Adrenal gland (tissue), 12 donors: Measurements from ENCODE around the gene TMEM184C. TPM values are rescaled to one million over a fixed set of nuclear protein-coding genes. Genes with fewer than 3 reads are reported as not detected.
A peak's percentile ranks its signal among the peaks of the same experiment; 100 is the strongest.

Source experiments
- DNase-seq, 7 donors: peaks; one replicate each; pipeline ENCODE4 v3.0.0-alpha.2; 2019 to 2020
- H3K27ac ChIP-seq, 5 donors: fragments of 200-600 bp; sonication (generic) in 4 of 5; 1 replicate in 3 of 5; 2 replicates in 2 of 5; pipeline versions ENCODE4 v1.5.1 to v1.8.0; 2016 to 2020; ENCODE audit warnings: mild to moderate bottlenecking in 1 of 5
- H3K27me3 ChIP-seq: fragments of 200-600 bp; 2 replicates; pipeline ENCODE4 v1.8.0; 2021
- H3K36me3 ChIP-seq, 2 donors: fragments of 200-600 bp; replicated peaks in 1 of 2; 1 replicate in 1 of 2; 2 replicates in 1 of 2; pipeline versions ENCODE4 v1.5.1 to v1.8.0; 2018 to 2022
- H3K4me1 ChIP-seq, 2 donors: fragments of 200-600 bp; replicated peaks in 1 of 2; 1 replicate in 1 of 2; 2 replicates in 1 of 2; pipeline versions ENCODE4 v1.5.1 to v1.8.0; 2018 to 2021
- H3K4me3 ChIP-seq, 4 donors: fragments of 200-600 bp; sonication (generic) in 3 of 4; one replicate each; pipeline ENCODE4 v1.5.1; 2016 to 2018
- H3K9me3 ChIP-seq, 3 donors: fragments of 200-600 bp; sonication (generic) in 1 of 3; replicated peaks in 1 of 3; 1 replicate in 2 of 3; 2 replicates in 1 of 3; pipeline versions ENCODE4 v1.5.1 to v1.8.0; 2016 to 2021
- CTCF ChIP-seq, 6 experiments: fragments of 450-650 bp in 4 of 6; fragments of 200-600 bp in 2 of 6; sonication (generic) in 1 of 6; IDR thresholded peaks; 1 replicate in 5 of 6; 2 replicates in 1 of 6; pipeline versions ENCODE4 v1.5.1 to v1.8.0; 2016 to 2021; ENCODE audit warnings: antibody characterized with exemption in 6 of 6, mild to moderate bottlenecking in 2 of 6, moderate library complexity in 1 of 6
- POLR2A ChIP-seq, 2 donors: fragments of 450-650 bp; IDR thresholded peaks; one replicate each; pipeline ENCODE4 v1.6.1; 2017; ENCODE audit warnings: antibody characterized with exemption in 2 of 2, mild to moderate bottlenecking in 2 of 2, moderate library complexity in 1 of 2
- WGBS, 4 donors: extraction: QIAGEN DNeasy Blood & Tissue Kit in 2 of 4; methylation state at CpG; one replicate each; pipeline versions ENCODE4 v1.1.5 to v1.1.7; 2013 to 2017; 5-methylcytosine and 5-hydroxymethylcytosine counted together
- intact Hi-C, 2 donors: fragments of 100-400 bp; cut with DNase I; formaldehyde crosslinking; loops; one replicate each; pipeline versions ENCODE4 v1.14.1 to v1.15.0; 2022 to 2023
- polyA plus RNA-seq, 3 donors: library from polyadenylated mRNA; stranded (reverse); fragments of 200-250 nt in 2 of 3; fragments of 350-450 nt in 1 of 3; fragmentation: Illumina TruSeq in 1 of 3; extraction: RNeasy Lipid Tissue Mini Kit (QIAGEN cat#74804) in 1 of 3; gene quantifications; one replicate each; pipeline ENCODE4 v1.2.3, GENCODE V29; 2013 to 2014
- total RNA-seq, 9 donors: library from RNA; depleted of rRNA in 4 of 9; stranded (reverse); fragments of >200 nt in 4 of 9; fragments of 120-200 nt in 1 of 9; fragmentation: NEBNext Ultra II Directional in 1 of 9; extraction: Animal tissue kit (Norgen Biotek cat#: 25700) in 1 of 9; gene quantifications; one replicate each; pipeline versions ENCODE4 v1.1.0 to v1.2.4, GENCODE V29; 2013 to 2023
- donor health status: healthy with polysubstance abuse.
- donor health status: Bipolar disorder and iron deficiency.
- donor health status: DM: yes; HTN: yes; CAD: no.
- donor health status: DM: no; HTN: no; CAD: no.
- donor health status: DM: no; HTN: no; CAD: no.
- donor health status: DM: yes; HTN: yes; CAD: no.

The TMEM184C gene
- total and polyA plus RNA-seq, 12 donors, result 4.0 to 63.8 (median 40.6) TPM

- H3K4me3 ChIP-seq, result no peak overlapping the region
- no peaks in the 10 kb centered on the region for H3K4me1 ChIP-seq
- H3K27me3 ChIP-seq, result no peaks in the 10 kb centered on the region
- no peak for DNase-seq
- H3K9me3 ChIP-seq, result no peaks in the 10 kb centered on the region
- intact Hi-C loops, result no loop called here
- H3K27ac ChIP-seq, result no peak overlapping the region
- TF ChIP-seq CTCF (IDR thresholded peaks at IDR 0.05) (no peak), POLR2A (IDR thresholded peaks at IDR 0.05) (no peak)
- no peaks in the 10 kb centered on the region for H3K36me3 ChIP-seq
Observed at GRCh38 chr4:147605499-147605898, 11.7 kb upstream of the TMEM184C start.

- no peak overlapping the region for H3K4me3 ChIP-seq
- H3K36me3 ChIP-seq, result no peaks in the 10 kb centered on the region
- TF ChIP-seq CTCF (IDR thresholded peaks at IDR 0.05) (no peak), POLR2A (IDR thresholded peaks at IDR 0.05) (no peak)
- H3K9me3 ChIP-seq, result no peaks in the 10 kb centered on the region
- intact Hi-C loops, result no loop called here
- H3K4me1 ChIP-seq, result no peaks in the 10 kb centered on the region
- 76 to 95% (median 82%) methylated on average over 1 of the region's 1 CpG for WGBS, 4 donors
- H3K27ac ChIP-seq, result no peak overlapping the region
- DNase-seq, result no peak
- H3K27me3 ChIP-seq, result no peaks in the 10 kb centered on the region
Observed at GRCh38 chr4:147607471-147607870, 9.7 kb upstream of the TMEM184C start.

GRCh38 chr4:147610686-147611085 lies 6.5 kb upstream of the TMEM184C start:
- TF ChIP-seq POLR2A (IDR thresholded peaks at IDR 0.05) (no peak), CTCF (IDR thresholded peaks at IDR 0.05) (no peak)
- 78 to 96% (median 88%) methylated on average over 1 of the region's 1 CpG for WGBS, 4 donors
- H3K9me3 ChIP-seq, result no peaks in the 10 kb centered on the region
- no peaks in the 10 kb centered on the region for H3K36me3 ChIP-seq
- intact Hi-C loops, result no loop called here
- no peaks in the 10 kb centered on the region for H3K4me1 ChIP-seq
- H3K27me3 ChIP-seq, result no peaks in the 10 kb centered on the region
- H3K27ac ChIP-seq, result no peak overlapping the region
- no peak overlapping the region for H3K4me3 ChIP-seq
- no peak for DNase-seq

- Histone ChIP-seq H3K4me3 (peak overlapping the region in 3 of 4 donors; percentile 60 to 95 (median 81)), H3K36me3 (no peaks in the 10 kb centered on the region), H3K27me3 (no peaks in the 10 kb centered on the region), H3K4me1 (peaks cover 19 to 45% of the 10 kb centered on the region in 2 donors), H3K9me3 (no peaks in the 10 kb centered on the region), H3K27ac (peak overlapping the region in 4 of 5 donors; percentile 83 to 90 (median 87))
- intact Hi-C loops, result no loop called here
- no peak for DNase-seq
- 25 to 30% (median 27%) methylated on average over 6 of the region's 6 CpGs for WGBS, 4 donors
- TF ChIP-seq POLR2A (IDR thresholded peaks at IDR 0.05) (no peak), CTCF (IDR thresholded peaks at IDR 0.05) (no peak)
Observed at GRCh38 chr4:147616849-147617172, 386 bp upstream of the TMEM184C start.
